ENCODE data around the gene FOXO3B.
"Not testable (repeated sequence)": the region's sequence is repeated elsewhere in the genome, so short reads cannot be mapped to it uniquely, and the experiment has no call there.

- TF ChIP-seq CTCF (IDR thresholded peaks at IDR 0.05; ENCODE audit: insufficient read depth, low read depth, low read length) = not testable (repeated sequence)
- peak; percentile 49 for TF ChIP-seq EZH2 (IDR thresholded peaks at IDR 0.05; ENCODE audit: insufficient read depth, low read length)
Observed at GRCh38 chr17:18634550-18635263, 47.4 kb downstream of the FOXO3B start.

Measured in astrocyte (in vitro differentiated cells and primary cell).